Fibroblast of skin of right quadriceps (primary cell): ENCODE measurements around the gene DOHH.

Experiments used
- DNase-seq: peaks from one replicate; pipeline ENCODE4 v3.0.0-alpha.2; 2013

DOHH gene

GRCh38 chr19:3499738-3500428, 591 bp downstream of the DOHH start:
- DNase-seq: no peak

GRCh38 chr19:3497757-3498520, 2.5 kb downstream of the DOHH start:
- DNase-seq: no peak

- DNase-seq: no peak
Observed at GRCh38 chr19:3496392-3497273, 3.8 kb downstream of the DOHH start.

- no peak for DNase-seq
Observed at GRCh38 chr19:3494559-3494958, 5.9 kb downstream of the DOHH start.

GRCh38 chr19:3494051-3494450, 6.4 kb downstream of the DOHH start:
- no peak for DNase-seq

GRCh38 chr19:3493651-3494050, 6.8 kb downstream of the DOHH start:
- DNase-seq: no peak

- DNase-seq: no peak
Observed at GRCh38 chr19:3492919-3493318, 7.6 kb downstream of the DOHH start.

- DNase-seq: no peak
Observed at GRCh38 chr19:3492131-3492839, 8.2 kb downstream of the DOHH start.

GRCh38 chr19:3491396-3492119, 8.9 kb downstream of the DOHH start:
- no peak for DNase-seq

GRCh38 chr19:3483226-3483628, 17.2 kb downstream of the DOHH start, which contains the start of gene SMIM44:
Gene SMIM44 (minus strand): TSS chr19:3483441. CDS start chr19:3483403, 38 bp downstream.
- no peak for DNase-seq

- no peak for DNase-seq
Observed at GRCh38 chr19:3482507-3483225, 17.8 kb downstream of the DOHH start.

- no peak for DNase-seq
Observed at GRCh38 chr19:3481241-3482090, 19.0 kb downstream of the DOHH start.

GRCh38 chr19:3480383-3481091, 19.9 kb downstream of the DOHH start, which contains the start of gene SMIM24:
Gene SMIM24 (minus strand): TSS chr19:3480525. CDS start chr19:3480463, 62 bp downstream.
- DNase-seq: no peak

- DNase-seq: no peak
Observed at GRCh38 chr19:3479834-3480215, 20.6 kb downstream of the DOHH start.

- DNase-seq: no peak
Observed at GRCh38 chr19:3479177-3479833, 21.2 kb downstream of the DOHH start.

GRCh38 chr19:3478409-3479176, 21.9 kb downstream of the DOHH start:
- DNase-seq: no peak

- DNase-seq: no peak
Observed at GRCh38 chr19:3477951-3478350, 22.5 kb downstream of the DOHH start.

- DNase-seq: no peak
Observed at GRCh38 chr19:3477506-3477905, 23.0 kb downstream of the DOHH start.
